Neural crest cell (in vitro differentiated cells): ENCODE measurements around the gene JUP. TPM values are rescaled to one million over a fixed set of nuclear protein-coding genes. Genes with fewer than 3 reads are reported as not detected.
"Not testable (repeated sequence)": the region's sequence is repeated elsewhere in the genome, so short reads cannot be mapped to it uniquely, and the experiment has no call there.

Experiments used
- DNase-seq: peaks from one replicate; pipeline ENCODE4 v3.0.0; 2021; ENCODE audit warnings: low read depth, mixed read lengths, low spot score
- H3K27ac Mint-ChIP-seq: one replicate; pipeline ENCODE4 v1.8.0; 2021; ENCODE audit warnings: mild to moderate bottlenecking, mixed read lengths; ENCODE audit not compliant: unreplicated experiment
- H3K27me3 Mint-ChIP-seq: 2 replicates; pipeline ENCODE4 v1.8.0; 2021; ENCODE audit warnings: low read depth, mild to moderate bottlenecking, mixed read lengths
- H3K36me3 Mint-ChIP-seq: 2 replicates; pipeline ENCODE4 v1.8.0; 2021; ENCODE audit warnings: low read depth, mild to moderate bottlenecking, mixed read lengths
- H3K4me1 Mint-ChIP-seq: 2 replicates; pipeline ENCODE4 v1.8.0; 2021; ENCODE audit warnings: mixed read lengths
- H3K4me3 Mint-ChIP-seq: one replicate; pipeline ENCODE4 v1.8.0; 2021; ENCODE audit warnings: mild to moderate bottlenecking, mixed read lengths
- H3K9me3 Mint-ChIP-seq: 2 replicates; pipeline ENCODE4 v1.8.0; 2021; ENCODE audit warnings: mixed read lengths
- total RNA-seq: library from RNA; stranded (reverse); gene quantifications from 2 replicates; pipeline ENCODE4 v1.2.1, GENCODE V29; 2021
- TF ChIP-seq, protein P1 (sequence below): fragments of 200-600 bp; sonication (generic); conservative IDR thresholded peaks from 2 replicates; pipeline ENCODE4 v1.5.0; 2021; ENCODE audit warnings: antibody characterized with exemption, mild to moderate bottlenecking

Gene JUP
- total RNA-seq, 1 donor from 2014 or later = 23.5 TPM

DNA sequence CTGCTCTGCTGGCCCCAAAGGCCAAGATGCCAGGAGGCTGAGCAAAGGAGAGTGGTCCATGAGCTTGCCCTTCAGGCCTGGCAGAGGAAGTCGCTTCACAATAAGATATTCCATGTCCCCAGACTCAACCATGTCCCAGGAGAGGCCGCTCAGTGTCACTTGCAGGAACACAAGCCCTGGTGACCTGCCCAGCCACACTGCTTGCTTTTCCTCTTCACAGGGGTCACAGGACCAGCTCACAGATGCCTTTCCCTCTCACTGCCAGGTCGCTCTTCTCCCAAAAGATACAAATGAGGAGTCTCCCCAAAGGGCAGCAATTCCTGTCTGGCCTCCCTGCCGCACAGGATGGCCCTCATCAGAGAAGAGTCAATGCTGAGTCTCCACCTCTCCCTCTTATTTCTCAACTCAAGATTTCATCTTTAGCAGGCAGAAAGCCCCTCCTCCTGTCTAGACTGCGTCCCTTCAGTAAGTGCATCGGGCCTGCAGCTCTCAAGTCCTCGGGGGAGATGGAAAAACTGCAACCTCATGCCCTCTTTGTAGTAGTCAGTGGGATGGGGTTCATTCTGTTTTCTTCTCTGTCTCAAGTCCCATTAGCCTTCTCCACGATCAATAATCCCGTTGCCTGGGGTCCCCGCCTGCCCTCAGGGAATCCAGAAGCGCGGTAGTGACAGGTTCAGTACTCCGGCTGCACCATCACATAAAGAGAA lies 5.0 kb downstream of the JUP start:
- Mint-ChIP-seq H3K27ac (peak overlapping the region; percentile 31), H3K36me3 (no peaks in the 10 kb centered on the region), H3K4me1 (peaks cover 29% of the 10 kb centered on the region), H3K9me3 (no peaks in the 10 kb centered on the region), H3K27me3 (peaks cover 12% of the 10 kb centered on the region), H3K4me3 (peak overlapping the region; percentile 64)
- TF ChIP-seq, protein P1, sequence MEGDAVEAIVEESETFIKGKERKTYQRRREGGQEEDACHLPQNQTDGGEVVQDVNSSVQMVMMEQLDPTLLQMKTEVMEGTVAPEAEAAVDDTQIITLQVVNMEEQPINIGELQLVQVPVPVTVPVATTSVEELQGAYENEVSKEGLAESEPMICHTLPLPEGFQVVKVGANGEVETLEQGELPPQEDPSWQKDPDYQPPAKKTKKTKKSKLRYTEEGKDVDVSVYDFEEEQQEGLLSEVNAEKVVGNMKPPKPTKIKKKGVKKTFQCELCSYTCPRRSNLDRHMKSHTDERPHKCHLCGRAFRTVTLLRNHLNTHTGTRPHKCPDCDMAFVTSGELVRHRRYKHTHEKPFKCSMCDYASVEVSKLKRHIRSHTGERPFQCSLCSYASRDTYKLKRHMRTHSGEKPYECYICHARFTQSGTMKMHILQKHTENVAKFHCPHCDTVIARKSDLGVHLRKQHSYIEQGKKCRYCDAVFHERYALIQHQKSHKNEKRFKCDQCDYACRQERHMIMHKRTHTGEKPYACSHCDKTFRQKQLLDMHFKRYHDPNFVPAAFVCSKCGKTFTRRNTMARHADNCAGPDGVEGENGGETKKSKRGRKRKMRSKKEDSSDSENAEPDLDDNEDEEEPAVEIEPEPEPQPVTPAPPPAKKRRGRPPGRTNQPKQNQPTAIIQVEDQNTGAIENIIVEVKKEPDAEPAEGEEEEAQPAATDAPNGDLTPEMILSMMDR = no peak
- DNase-seq = no peak

DNA sequence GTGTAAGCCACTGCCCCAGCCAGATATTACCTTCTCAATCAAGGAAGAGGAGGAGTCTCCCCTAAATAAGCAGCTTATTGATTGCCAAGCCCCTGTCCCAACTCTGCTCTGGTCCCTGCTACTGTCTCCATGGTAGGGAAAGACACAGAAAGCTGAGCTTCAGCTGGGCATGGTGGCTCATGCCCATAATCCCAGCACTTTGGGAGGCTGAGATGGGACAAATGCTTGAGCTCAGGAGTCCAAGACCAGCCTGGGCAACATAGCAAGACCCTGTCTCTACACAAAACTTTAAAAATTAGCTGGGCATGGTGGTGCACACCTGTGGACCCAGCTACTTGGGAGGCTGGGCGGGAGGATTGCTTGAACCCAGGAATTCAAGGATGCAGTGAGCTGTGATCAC lies 6.6 kb downstream of the JUP start:
- TF ChIP-seq, protein P1 = no peak
- peaks cover 40% of the 10 kb centered on the region for H3K4me1 Mint-ChIP-seq
- no peak for DNase-seq
- no peaks in the 10 kb centered on the region for H3K9me3 Mint-ChIP-seq
- no peak overlapping the region for H3K27ac Mint-ChIP-seq
- no peaks in the 10 kb centered on the region for H3K36me3 Mint-ChIP-seq
- H3K27me3 Mint-ChIP-seq = peaks cover 7% of the 10 kb centered on the region
- no peak overlapping the region for H3K4me3 Mint-ChIP-seq

DNA sequence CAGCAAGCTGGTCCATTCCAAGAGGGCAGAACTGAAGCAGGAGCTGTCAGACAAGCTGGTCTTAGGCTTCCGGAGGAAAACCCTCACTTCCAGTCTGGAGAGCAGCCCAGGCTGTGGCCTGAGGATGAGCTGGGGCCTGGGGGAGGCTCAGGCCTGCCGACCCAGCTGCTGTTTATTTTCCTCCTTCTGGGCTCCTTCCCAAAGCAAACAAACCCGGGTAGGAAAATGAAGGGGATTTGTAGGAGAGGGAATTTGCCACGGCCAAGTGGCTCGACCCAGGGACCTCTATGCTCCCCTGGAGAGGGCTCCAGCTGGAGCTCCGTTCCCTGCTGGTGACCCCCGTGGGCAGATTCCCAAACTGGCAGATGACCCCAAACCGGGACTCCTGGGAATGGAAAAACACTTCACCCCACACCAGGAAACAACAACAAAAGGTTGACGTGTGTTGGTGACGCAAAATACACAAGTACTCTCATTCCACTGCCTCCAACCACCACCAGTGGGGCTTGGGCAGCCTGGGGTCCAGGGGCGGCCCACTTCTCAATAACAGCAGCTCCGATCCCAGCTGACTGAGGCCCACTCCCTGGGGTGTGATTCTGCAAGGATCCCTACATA lies 8.8 kb downstream of the JUP start:
- DNase-seq = no peak
- Mint-ChIP-seq H3K27me3 (no peaks in the 10 kb centered on the region), H3K27ac (no peak overlapping the region), H3K36me3 (no peaks in the 10 kb centered on the region), H3K4me1 (peaks cover 48% of the 10 kb centered on the region), H3K4me3 (no peak overlapping the region), H3K9me3 (no peaks in the 10 kb centered on the region)
- TF ChIP-seq, protein P1 = no peak

DNA sequence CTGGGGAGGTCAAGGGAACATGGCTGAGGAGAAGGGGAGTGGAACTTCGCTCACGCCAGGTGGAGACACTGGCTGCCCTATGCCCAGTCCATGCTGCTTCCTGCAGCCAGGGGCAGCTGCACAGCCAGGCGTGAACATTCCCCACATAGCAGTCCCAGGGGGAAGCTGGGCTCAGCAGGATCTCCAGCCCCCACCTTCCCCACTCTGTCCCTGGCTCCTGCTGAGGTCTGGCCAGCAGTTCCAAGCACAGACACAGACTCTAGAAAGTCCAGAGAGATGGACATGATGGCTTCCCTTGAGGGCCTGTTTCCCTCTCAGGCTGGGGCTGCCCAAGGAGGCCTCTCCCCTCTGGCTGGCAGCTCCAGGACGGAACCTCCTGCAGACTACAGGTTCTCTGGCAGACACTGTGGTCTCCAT lies 9.3 kb downstream of the JUP start:
- Mint-ChIP-seq H3K4me1 (peaks cover 47% of the 10 kb centered on the region), H3K36me3 (no peaks in the 10 kb centered on the region), H3K4me3 (no peak overlapping the region), H3K9me3 (no peaks in the 10 kb centered on the region), H3K27ac (no peak overlapping the region), H3K27me3 (no peaks in the 10 kb centered on the region)
- DNase-seq = no peak
- TF ChIP-seq, protein P1 = no peak

DNA sequence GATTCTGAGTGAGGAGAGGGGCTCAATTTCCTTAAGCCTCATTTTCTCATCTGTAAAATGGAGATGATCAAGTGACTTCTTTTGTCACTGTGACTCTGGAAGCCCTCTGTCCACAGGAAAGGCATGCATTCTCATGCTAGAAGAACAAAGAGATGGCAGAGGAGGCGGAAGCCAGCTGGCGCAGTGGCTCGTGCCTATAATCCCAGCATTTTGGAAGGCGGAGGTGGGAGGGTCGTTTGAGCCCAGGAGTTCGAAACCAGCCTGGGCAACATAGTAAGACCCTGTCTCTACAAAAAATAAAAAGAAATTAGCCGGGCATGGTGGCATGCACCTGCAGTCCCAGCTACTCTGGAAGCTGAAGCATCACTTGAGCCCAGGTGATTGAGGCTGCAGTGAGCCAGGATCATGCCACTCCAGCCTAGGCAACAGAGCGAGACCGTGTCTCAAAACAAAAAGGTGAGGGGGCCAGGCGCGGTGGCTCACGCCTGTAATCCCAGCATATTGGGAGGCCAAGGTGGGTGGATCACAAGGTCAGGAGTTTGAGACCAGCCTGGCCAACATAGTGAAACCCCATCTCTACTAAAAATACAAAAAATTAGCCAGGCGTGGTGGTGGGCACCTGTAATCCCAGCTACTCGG lies 10.1 kb downstream of the JUP start:
- not testable (repeated sequence) for H3K9me3 Mint-ChIP-seq, H3K4me3 Mint-ChIP-seq, H3K36me3 Mint-ChIP-seq, H3K27me3 Mint-ChIP-seq, H3K27ac Mint-ChIP-seq, DNase-seq
- H3K4me1 Mint-ChIP-seq = peaks cover 39% of the 10 kb centered on the region
